MM.1S (cell line): Measurements from ENCODE around the gene ZNF691.
"Not testable (repeated sequence)": the region's sequence is repeated elsewhere in the genome, so short reads cannot be mapped to it uniquely, and the experiment has no call there.

ENCODE experiments used
- CTCF ChIP-seq: fragments of 300-600 bp; sonication (generic); IDR thresholded peaks from 2 replicates; pipeline ENCODE4 v1.5.1; 2016; ENCODE audit warnings: antibody characterized with exemption, low read length, mixed read lengths
- EZH2phosphoT487 ChIP-seq: fragments of 300-600 bp; sonication (generic); IDR thresholded peaks from 2 replicates; pipeline ENCODE4 v1.6.1; 2018; ENCODE audit warnings: antibody characterized with exemption, low read length

- not testable (repeated sequence) for TF ChIP-seq CTCF, EZH2phosphoT487
Measured at GRCh38 chr1:42869751-42870150, 23.3 kb downstream of the ZNF691 start.
